Ovary (tissue), 9 donors: ENCODE data around the gene RRP8. TPM values are rescaled to one million over a fixed set of nuclear protein-coding genes. Genes with fewer than 3 reads are reported as not detected.

ENCODE experiments used
- DNase-seq, 5 donors: peaks; one replicate each; pipeline ENCODE4 v3.0.0-alpha.2; 2019 to 2020
- H3K27ac ChIP-seq, 2 donors: fragments of 200-600 bp; one replicate each; pipeline versions ENCODE4 v1.5.1 to v1.8.0; 2019 to 2022
- H3K27me3 ChIP-seq: fragments of 200-600 bp; one replicate; pipeline ENCODE4 v1.8.0; 2022
- H3K36me3 ChIP-seq: fragments of 200-600 bp; sonication (generic); one replicate; pipeline ENCODE4 v1.5.1; 2019
- H3K4me1 ChIP-seq: one replicate; pipeline ENCODE4 v1.8.1; 2013; ENCODE audit warnings: mild to moderate bottlenecking, moderate library complexity; ENCODE audit not compliant: insufficient read depth
- H3K4me3 ChIP-seq: fragments of 200-600 bp; sonication (generic); one replicate; pipeline ENCODE4 v1.5.1; 2017
- H3K9me3 ChIP-seq, 2 donors: fragments of 200-600 bp in 1 of 2; sonication (generic) in 1 of 2; one replicate each; pipeline versions ENCODE4 v1.5.1 to v1.8.1; 2013 to 2019; ENCODE audit warnings: mild to moderate bottlenecking in 1 of 2, moderate library complexity in 1 of 2
- EP300 ChIP-seq: sonication (generic); formaldehyde crosslinking; IDR thresholded peaks from one replicate; pipeline ENCODE4 v1.6.1; 2017; ENCODE audit warnings: antibody characterized with exemption
- POLR2A ChIP-seq: fragments of 450-650 bp; IDR thresholded peaks from one replicate; pipeline ENCODE4 v1.6.1; 2017; ENCODE audit warnings: antibody characterized with exemption, mild to moderate bottlenecking, moderate library complexity
- WGBS, 3 donors: extraction: QIAGEN DNeasy Blood & Tissue Kit in 1 of 3; methylation state at CpG; one replicate each; pipeline versions ENCODE4 v1.1.5 to v1.1.7; 2013 to 2017; 5-methylcytosine and 5-hydroxymethylcytosine counted together
- intact Hi-C, 4 donors: fragments of 100-400 bp; cut with DNase I; formaldehyde crosslinking; loops; one replicate each; pipeline versions ENCODE4 v1.11.0 to v1.15.1; 2022 to 2023
- polyA plus RNA-seq, 2 donors: library from polyadenylated mRNA; stranded (reverse); fragments of 200-250 nt in 1 of 2; fragments of 350-450 nt in 1 of 2; fragmentation: Illumina TruSeq in 1 of 2; extraction: RNeasy Lipid Tissue Mini Kit (QIAGEN cat#74804) in 1 of 2; gene quantifications; one replicate each; pipeline ENCODE4 v1.2.3, GENCODE V29; 2013 to 2014
- total RNA-seq, 7 donors: library from RNA; depleted of rRNA in 2 of 7; stranded (reverse); fragments of >200 nt in 2 of 7; fragmentation: NEBNext Ultra II Directional in 3 of 7; extraction: Animal tissue kit (Norgen Biotek cat#: 25700) in 3 of 7; gene quantifications; one replicate each; pipeline versions ENCODE4 v1.1.0 to v1.2.4, GENCODE V29; 2016 to 2023
- TF ChIP-seq, protein P1 (sequence below), 3 donors: fragments of 450-650 bp in 2 of 3; fragments of 200-600 bp in 1 of 3; IDR thresholded peaks; one replicate each; pipeline versions ENCODE4 v1.5.1 to v1.8.0; 2016 to 2022; ENCODE audit warnings: antibody characterized with exemption in 3 of 3, mild to moderate bottlenecking in 1 of 3
- donor health status: DM: no; HTN: no; CAD: no; lungs with moderate emphysema.
- donor health status: DM: no; HTN: no; CAD: no.
- donor health status: Bipolar disorder and iron deficiency.
- donor health status: DM: yes; HTN: yes; CAD: no.
- donor health status: DM: no; HTN: no; CAD: no.
- donor health status: DM: yes; HTN: yes; CAD: no.

Gene RRP8
- total and polyA plus RNA-seq, 9 donors = 8.2 to 32.7 (median 17.1) TPM

DNA sequence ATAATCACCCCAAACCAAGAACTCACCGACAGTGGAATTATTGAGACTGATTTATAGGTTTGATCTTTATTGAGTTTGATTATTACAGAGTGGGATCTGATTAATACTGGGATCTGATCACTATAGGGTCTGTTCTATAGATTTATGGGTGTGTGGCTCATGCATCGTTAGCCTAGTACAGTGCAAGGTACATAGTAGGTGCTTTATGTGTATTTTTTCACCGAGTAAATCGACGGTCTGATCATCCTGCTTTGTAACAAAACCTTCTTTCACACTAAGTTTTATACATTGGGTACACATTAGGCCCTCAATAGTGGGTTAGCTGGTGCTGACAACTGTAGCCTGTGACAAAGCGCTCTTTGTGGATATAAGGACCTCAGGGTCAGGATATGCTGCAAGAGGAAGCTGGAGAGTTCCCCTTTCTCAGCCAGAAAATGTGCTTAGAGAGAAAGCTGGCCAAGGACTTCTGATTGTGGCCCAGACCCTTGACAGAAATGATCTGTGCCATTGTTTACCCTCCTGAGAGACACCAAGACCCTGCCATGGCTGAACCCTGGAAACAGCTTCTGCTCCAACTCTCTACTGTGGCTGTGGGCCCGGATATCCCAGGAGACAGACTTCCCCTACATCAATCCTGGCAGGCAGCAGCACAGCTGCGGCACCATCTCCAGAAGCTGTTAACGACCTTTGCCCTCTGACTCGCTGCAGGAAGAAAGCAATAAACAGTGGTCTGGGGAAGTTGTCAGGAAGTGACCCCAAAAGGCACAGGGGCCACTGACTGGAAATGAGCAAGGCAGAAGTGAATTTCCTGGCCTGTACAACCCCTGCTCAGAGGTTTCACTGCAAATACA is 31.9 kb upstream of the RRP8 start:
- 39 to 43% (median 42%) methylated on average over 10 of the region's 10 CpGs for WGBS, 3 donors
- H3K27ac ChIP-seq = peak overlapping the region in 1 of 2 donors; percentile 56
- TF ChIP-seq, protein P1, sequence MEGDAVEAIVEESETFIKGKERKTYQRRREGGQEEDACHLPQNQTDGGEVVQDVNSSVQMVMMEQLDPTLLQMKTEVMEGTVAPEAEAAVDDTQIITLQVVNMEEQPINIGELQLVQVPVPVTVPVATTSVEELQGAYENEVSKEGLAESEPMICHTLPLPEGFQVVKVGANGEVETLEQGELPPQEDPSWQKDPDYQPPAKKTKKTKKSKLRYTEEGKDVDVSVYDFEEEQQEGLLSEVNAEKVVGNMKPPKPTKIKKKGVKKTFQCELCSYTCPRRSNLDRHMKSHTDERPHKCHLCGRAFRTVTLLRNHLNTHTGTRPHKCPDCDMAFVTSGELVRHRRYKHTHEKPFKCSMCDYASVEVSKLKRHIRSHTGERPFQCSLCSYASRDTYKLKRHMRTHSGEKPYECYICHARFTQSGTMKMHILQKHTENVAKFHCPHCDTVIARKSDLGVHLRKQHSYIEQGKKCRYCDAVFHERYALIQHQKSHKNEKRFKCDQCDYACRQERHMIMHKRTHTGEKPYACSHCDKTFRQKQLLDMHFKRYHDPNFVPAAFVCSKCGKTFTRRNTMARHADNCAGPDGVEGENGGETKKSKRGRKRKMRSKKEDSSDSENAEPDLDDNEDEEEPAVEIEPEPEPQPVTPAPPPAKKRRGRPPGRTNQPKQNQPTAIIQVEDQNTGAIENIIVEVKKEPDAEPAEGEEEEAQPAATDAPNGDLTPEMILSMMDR (IDR thresholded peaks at IDR 0.05) = no peak
- no peak for TF ChIP-seq POLR2A
- TF ChIP-seq EP300 = no peak
- H3K36me3 ChIP-seq = no peaks in the 10 kb centered on the region
- peaks cover 10% of the 10 kb centered on the region for H3K4me1 ChIP-seq
- H3K27me3 ChIP-seq = no peaks in the 10 kb centered on the region
- peak; percentile 55 to 71 (median 59) for DNase-seq
- intact Hi-C loops = no loop called here
- no peaks in the 10 kb centered on the region for H3K9me3 ChIP-seq
- H3K4me3 ChIP-seq = no peak overlapping the region

GRCh38 chr11:6634534-6634933 is 31.1 kb upstream of the RRP8 start:
- Histone ChIP-seq H3K36me3 (no peaks in the 10 kb centered on the region), H3K4me1 (peaks cover 10% of the 10 kb centered on the region), H3K27me3 (no peaks in the 10 kb centered on the region), H3K9me3 (no peaks in the 10 kb centered on the region), H3K4me3 (no peak overlapping the region), H3K27ac (no peak overlapping the region)
- TF ChIP-seq EP300 (no peak), POLR2A (no peak)
- TF ChIP-seq, protein P1 (IDR thresholded peaks at IDR 0.05) = no peak
- DNase-seq = no peak
- intact Hi-C loops = no loop called here
- WGBS, 3 donors = 45 to 73% (median 71%) methylated on average over 1 of the region's 1 CpG

DNA sequence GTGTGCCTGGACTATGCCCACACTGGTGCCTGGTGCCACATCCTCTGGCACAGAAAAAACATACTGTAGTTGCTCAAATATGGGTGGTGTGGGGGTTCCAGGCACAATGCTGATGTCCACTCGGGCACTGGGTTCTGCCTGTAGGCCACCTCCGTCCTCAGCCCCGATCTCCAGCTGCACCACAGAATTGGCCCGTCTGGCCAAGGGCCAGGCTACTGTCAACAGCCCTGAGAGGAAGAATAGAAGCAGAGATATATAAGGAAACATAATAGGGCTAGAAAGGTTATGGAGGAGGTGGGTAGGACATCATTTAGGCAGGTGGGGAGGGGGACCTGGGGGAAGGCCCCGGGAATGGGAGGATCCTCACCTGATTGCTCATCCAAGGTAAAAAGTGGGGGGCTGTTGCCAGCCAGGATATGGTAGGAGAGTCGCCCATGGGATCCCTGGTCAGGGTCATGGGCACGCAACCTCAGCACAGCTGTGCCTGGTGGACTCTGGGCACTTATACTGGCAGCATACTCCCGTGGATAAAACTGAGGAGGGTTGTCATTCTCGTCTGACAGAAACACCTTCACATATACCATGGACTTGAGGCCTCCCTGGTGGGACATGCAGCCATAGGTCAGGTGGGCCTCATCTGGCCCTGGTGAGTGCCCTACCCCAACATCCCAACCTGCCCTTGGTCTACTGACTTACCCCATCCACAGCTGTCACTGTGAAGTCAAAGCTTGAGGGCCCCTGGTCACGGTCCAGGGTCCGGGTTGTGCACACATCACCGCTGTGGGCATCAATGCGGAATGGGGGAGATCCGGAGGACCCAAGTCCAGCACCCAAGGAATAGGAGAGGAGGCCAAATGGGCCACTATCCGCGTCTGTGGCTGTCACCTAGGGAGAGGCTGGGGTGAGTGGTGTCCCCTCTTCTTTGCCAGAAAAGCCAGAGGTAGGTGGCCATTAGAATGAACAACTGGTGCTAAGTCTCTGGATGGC is 30.3 kb upstream of the RRP8 start:
- intact Hi-C loops = no loop called here
- H3K4me3 ChIP-seq = no peak overlapping the region

More for the DNA sequence above, 30.3 kb upstream of the RRP8 start:
- WGBS, 3 donors = 89 to 91% (median 91%) methylated on average over 16 of the region's 16 CpGs
- H3K27me3 ChIP-seq = no peaks in the 10 kb centered on the region
- no peaks in the 10 kb centered on the region for H3K9me3 ChIP-seq
- H3K27ac ChIP-seq = no peak overlapping the region
- peaks cover 10% of the 10 kb centered on the region for H3K4me1 ChIP-seq
- peak in 1 of 5 donors; percentile 15 for DNase-seq
- no peaks in the 10 kb centered on the region for H3K36me3 ChIP-seq
- TF ChIP-seq, protein P1 (IDR thresholded peaks at IDR 0.05) = no peak
- TF ChIP-seq EP300 (no peak), POLR2A (no peak)
